WTC11 (cell line): ENCODE results near the gene KLF2.

ENCODE experiments used
- ELF4 ChIP-seq: sonication (generic); formaldehyde crosslinking; IDR thresholded peaks from 2 replicates; pipeline ENCODE4 v1.8.1; 2022; ENCODE audit warnings: low read depth, mild to moderate bottlenecking, moderate library complexity, missing genetic modification reagents
- ESRRA ChIP-seq: sonication (generic); formaldehyde crosslinking; IDR thresholded peaks from 2 replicates; pipeline ENCODE4 v1.8.1; 2022; ENCODE audit warnings: mild to moderate bottlenecking, missing genetic modification reagents, borderline replicate concordance
- HMGXB4 ChIP-seq: sonication (generic); formaldehyde crosslinking; IDR thresholded peaks from 2 replicates; pipeline ENCODE4 v1.8.1; 2023; ENCODE audit warnings: mild to moderate bottlenecking, moderate library complexity, missing genetic modification reagents
- NFE2L1 ChIP-seq: sonication (generic); formaldehyde crosslinking; IDR thresholded peaks from 2 replicates; pipeline ENCODE4 v1.8.1; 2023; ENCODE audit warnings: missing genetic modification reagents
- NFYB ChIP-seq: sonication (generic); formaldehyde crosslinking; conservative IDR thresholded peaks from 2 replicates; pipeline ENCODE4 v1.8.0; 2022; ENCODE audit warnings: low read depth, missing genetic modification reagents
- PRRX2 ChIP-seq: fragments of 250-450 bp; sonication (Bioruptor Pico); IDR thresholded peaks from 2 replicates; pipeline ENCODE4 v1.8.0; 2021; ENCODE audit warnings: mild to moderate bottlenecking
- SMAD3 ChIP-seq: sonication (generic); formaldehyde crosslinking; IDR thresholded peaks from 2 replicates; pipeline ENCODE4 v1.8.0; 2022; ENCODE audit warnings: missing genetic modification reagents, mild to moderate bottlenecking, borderline replicate concordance
- USF2 ChIP-seq: sonication (generic); formaldehyde crosslinking; IDR thresholded peaks from 2 replicates; pipeline ENCODE4 v1.8.1; 2023; ENCODE audit warnings: mild to moderate bottlenecking, missing genetic modification reagents, moderate library complexity
- ZNF317 ChIP-seq: sonication (generic); formaldehyde crosslinking; IDR thresholded peaks from 2 replicates; pipeline ENCODE4 v1.8.1; 2023; ENCODE audit warnings: low read depth, mild to moderate bottlenecking, moderate library complexity, missing genetic modification reagents, borderline replicate concordance
- TF ChIP-seq, protein P1 (sequence below): fragments of 200-600 bp; IDR thresholded peaks from 2 replicates; pipeline ENCODE4 v1.8.0; 2022; ENCODE audit warnings: antibody characterized with exemption
- TF ChIP-seq, protein P2 (sequence below): sonication (generic); formaldehyde crosslinking; IDR thresholded peaks from 2 replicates; pipeline ENCODE4 v1.8.0; 2022; ENCODE audit warnings: missing genetic modification reagents
- TF ChIP-seq, protein P3 (sequence below): sonication (generic); formaldehyde crosslinking; IDR thresholded peaks from 2 replicates; pipeline ENCODE4 v1.8.0; 2022; ENCODE audit warnings: mild to moderate bottlenecking, missing genetic modification reagents

DNA sequence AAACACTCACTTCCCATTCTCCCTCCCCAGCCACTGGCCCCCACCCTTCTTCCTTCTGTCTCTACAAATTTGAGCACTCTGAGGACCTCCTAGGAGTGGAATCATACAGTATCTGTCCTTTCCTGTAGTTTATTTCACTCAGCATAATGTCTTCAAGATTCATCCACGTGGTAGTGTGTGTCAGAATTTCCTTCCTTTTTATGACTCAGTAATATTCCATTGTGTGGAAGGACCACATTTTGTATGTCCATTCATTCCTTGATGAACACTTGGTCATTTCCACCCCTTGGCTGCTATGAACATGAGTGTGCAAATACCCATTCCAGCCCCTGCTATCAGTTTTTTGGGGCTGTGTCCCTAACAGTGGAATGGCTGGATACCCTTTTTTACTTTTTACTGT is 9.8 kb downstream of the KLF2 start:
- TF ChIP-seq SMAD3 (CRISPR knock-in tag), result no peak
- TF ChIP-seq, protein P1, sequence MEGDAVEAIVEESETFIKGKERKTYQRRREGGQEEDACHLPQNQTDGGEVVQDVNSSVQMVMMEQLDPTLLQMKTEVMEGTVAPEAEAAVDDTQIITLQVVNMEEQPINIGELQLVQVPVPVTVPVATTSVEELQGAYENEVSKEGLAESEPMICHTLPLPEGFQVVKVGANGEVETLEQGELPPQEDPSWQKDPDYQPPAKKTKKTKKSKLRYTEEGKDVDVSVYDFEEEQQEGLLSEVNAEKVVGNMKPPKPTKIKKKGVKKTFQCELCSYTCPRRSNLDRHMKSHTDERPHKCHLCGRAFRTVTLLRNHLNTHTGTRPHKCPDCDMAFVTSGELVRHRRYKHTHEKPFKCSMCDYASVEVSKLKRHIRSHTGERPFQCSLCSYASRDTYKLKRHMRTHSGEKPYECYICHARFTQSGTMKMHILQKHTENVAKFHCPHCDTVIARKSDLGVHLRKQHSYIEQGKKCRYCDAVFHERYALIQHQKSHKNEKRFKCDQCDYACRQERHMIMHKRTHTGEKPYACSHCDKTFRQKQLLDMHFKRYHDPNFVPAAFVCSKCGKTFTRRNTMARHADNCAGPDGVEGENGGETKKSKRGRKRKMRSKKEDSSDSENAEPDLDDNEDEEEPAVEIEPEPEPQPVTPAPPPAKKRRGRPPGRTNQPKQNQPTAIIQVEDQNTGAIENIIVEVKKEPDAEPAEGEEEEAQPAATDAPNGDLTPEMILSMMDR, result no peak
- no peak for TF ChIP-seq ELF4
- TF ChIP-seq, protein P2, sequence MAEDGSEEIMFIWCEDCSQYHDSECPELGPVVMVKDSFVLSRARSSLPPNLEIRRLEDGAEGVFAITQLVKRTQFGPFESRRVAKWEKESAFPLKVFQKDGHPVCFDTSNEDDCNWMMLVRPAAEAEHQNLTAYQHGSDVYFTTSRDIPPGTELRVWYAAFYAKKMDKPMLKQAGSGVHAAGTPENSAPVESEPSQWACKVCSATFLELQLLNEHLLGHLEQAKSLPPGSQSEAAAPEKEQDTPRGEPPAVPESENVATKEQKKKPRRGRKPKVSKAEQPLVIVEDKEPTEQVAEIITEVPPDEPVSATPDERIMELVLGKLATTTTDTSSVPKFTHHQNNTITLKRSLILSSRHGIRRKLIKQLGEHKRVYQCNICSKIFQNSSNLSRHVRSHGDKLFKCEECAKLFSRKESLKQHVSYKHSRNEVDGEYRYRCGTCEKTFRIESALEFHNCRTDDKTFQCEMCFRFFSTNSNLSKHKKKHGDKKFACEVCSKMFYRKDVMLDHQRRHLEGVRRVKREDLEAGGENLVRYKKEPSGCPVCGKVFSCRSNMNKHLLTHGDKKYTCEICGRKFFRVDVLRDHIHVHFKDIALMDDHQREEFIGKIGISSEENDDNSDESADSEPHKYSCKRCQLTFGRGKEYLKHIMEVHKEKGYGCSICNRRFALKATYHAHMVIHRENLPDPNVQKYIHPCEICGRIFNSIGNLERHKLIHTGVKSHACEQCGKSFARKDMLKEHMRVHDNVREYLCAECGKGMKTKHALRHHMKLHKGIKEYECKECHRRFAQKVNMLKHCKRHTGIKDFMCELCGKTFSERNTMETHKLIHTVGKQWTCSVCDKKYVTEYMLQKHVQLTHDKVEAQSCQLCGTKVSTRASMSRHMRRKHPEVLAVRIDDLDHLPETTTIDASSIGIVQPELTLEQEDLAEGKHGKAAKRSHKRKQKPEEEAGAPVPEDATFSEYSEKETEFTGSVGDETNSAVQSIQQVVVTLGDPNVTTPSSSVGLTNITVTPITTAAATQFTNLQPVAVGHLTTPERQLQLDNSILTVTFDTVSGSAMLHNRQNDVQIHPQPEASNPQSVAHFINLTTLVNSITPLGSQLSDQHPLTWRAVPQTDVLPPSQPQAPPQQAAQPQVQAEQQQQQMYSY, result no peak
- TF ChIP-seq, protein P3, sequence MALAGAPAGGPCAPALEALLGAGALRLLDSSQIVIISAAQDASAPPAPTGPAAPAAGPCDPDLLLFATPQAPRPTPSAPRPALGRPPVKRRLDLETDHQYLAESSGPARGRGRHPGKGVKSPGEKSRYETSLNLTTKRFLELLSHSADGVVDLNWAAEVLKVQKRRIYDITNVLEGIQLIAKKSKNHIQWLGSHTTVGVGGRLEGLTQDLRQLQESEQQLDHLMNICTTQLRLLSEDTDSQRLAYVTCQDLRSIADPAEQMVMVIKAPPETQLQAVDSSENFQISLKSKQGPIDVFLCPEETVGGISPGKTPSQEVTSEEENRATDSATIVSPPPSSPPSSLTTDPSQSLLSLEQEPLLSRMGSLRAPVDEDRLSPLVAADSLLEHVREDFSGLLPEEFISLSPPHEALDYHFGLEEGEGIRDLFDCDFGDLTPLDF (CRISPR knock-in tag), result no peak
- no peak for TF ChIP-seq NFE2L1 (CRISPR knock-in tag)
- TF ChIP-seq NFYB, result no peak
- no peak for TF ChIP-seq ZNF317
- TF ChIP-seq USF2 (CRISPR knock-in tag), result no peak
- TF ChIP-seq HMGXB4, result no peak
- no peak for TF ChIP-seq ESRRA (CRISPR knock-in tag)
- no peak for TF ChIP-seq PRRX2
